ENCODE measurements around the gene RNASE9. TPM values are rescaled to one million over a fixed set of nuclear protein-coding genes. Genes with fewer than 3 reads are reported as not detected.
"Not testable (repeated sequence)": the region's sequence is repeated elsewhere in the genome, so short reads cannot be mapped to it uniquely, and the experiment has no call there.

RNASE9 gene
- polyA plus RNA-seq, 3 donors = not detected

DNA sequence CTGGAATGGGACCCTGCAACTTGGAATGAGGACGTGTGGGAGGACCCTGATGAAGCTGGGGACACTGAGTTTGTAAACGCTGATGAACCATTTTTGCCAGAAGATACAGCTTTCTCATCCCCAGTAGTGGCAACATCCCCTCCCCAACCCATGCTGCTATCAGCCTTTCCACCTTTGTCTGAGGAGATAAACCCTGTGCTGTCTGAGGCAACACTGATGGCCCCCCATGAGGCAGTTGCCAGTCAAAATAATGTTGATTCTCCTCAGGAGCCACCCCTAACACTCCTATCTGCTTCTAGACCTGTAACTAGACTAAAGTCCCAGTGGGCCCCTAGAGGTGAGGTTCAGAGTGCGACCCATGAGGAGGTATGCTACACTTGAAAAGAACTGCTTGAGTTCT is 7.5 kb upstream of the RNASE9 start:
- 80% methylated on average over 1 of the region's 3 CpGs for WGBS (ENCODE audit: insufficient coverage)
- H3K79me2 ChIP-seq (ENCODE audit: insufficient read depth, low read length) = no peaks in the 10 kb centered on the region
- no peak for DNase-seq
- H3K4me3 ChIP-seq (replicated peaks in 1 of 3; ENCODE audit: low read depth in 2 of 3, low read length in 3 of 3) = no peak overlapping the region
- peaks cover 0 to 2% (median 0%) of the 10 kb centered on the region in 3 donors for H3K27me3 Mint-ChIP-seq (ENCODE audit: low read depth in 3 of 3)
- no peaks in the 10 kb centered on the region for H3K27me3 ChIP-seq (ENCODE audit: control insufficient read depth in 2 of 2, insufficient read depth in 2 of 2, low read length in 2 of 2)
- no peak overlapping the region for H3K4me2 ChIP-seq (replicated peaks; ENCODE audit: extremely low read depth, low read length, poor library complexity, severe bottlenecking)
- no peaks in the 10 kb centered on the region for H4K20me1 ChIP-seq (ENCODE audit: insufficient read depth, low read length)
- H2AFZ ChIP-seq (ENCODE audit: insufficient read depth, low read depth, low read length, poor library complexity, severe bottlenecking) = no peak overlapping the region
- H3K27ac ChIP-seq (ENCODE audit: low read depth in 1 of 2, low read length in 2 of 2) = no peak overlapping the region
- no peaks in the 10 kb centered on the region for H3K36me3 Mint-ChIP-seq
- peaks cover 7% of the 10 kb centered on the region for H3K4me1 Mint-ChIP-seq
- intact Hi-C loops (cut with micrococcal nuclease) = no loop called here
- peaks cover 12 to 16% of the 10 kb centered on the region in 2 donors for H3K9me3 ChIP-seq (replicated peaks in 1 of 2; ENCODE audit: control insufficient read depth in 1 of 2, insufficient read depth in 1 of 2, low read length in 2 of 2)
- no peak for TF ChIP-seq CTCF (IDR thresholded peaks at IDR 0.05)
- H3K4me3 Mint-ChIP-seq = no peak overlapping the region
- peaks cover 8 to 23% (median 19%) of the 10 kb centered on the region in 7 donors for H3K9me3 Mint-ChIP-seq
- no peaks in the 10 kb centered on the region for H3K4me1 ChIP-seq (ENCODE audit: control insufficient read depth in 1 of 2, insufficient read depth in 2 of 2, low read length in 2 of 2)
- H3K27ac Mint-ChIP-seq = no peak overlapping the region
- no peaks in the 10 kb centered on the region for H3K36me3 ChIP-seq (replicated peaks in 1 of 2; ENCODE audit: control insufficient read depth in 1 of 2, insufficient read depth in 2 of 2, low read length in 2 of 2)
- no peak overlapping the region for H3K9ac ChIP-seq (ENCODE audit: insufficient read depth, low read length, poor library complexity, severe bottlenecking)

- H3K4me1 Mint-ChIP-seq; H3K79me2 ChIP-seq (ENCODE audit: insufficient read depth, low read length); H3K27me3 ChIP-seq (ENCODE audit: control insufficient read depth in 2 of 2, insufficient read depth in 2 of 2, low read length in 2 of 2); H3K4me3 ChIP-seq (replicated peaks in 1 of 3; ENCODE audit: low read depth in 2 of 3, low read length in 3 of 3); H3K36me3 Mint-ChIP-seq; intact Hi-C loops (cut with micrococcal nuclease); H3K4me3 Mint-ChIP-seq; H3K27me3 Mint-ChIP-seq (ENCODE audit: low read depth in 3 of 3); H3K4me2 ChIP-seq (replicated peaks; ENCODE audit: extremely low read depth, low read length, poor library complexity, severe bottlenecking); H3K4me1 ChIP-seq (ENCODE audit: control insufficient read depth in 1 of 2, insufficient read depth in 2 of 2, low read length in 2 of 2); DNase-seq; H3K27ac Mint-ChIP-seq; H2AFZ ChIP-seq (ENCODE audit: insufficient read depth, low read depth, low read length, poor library complexity, severe bottlenecking); H4K20me1 ChIP-seq (ENCODE audit: insufficient read depth, low read length); H3K36me3 ChIP-seq (replicated peaks in 1 of 2; ENCODE audit: control insufficient read depth in 1 of 2, insufficient read depth in 2 of 2, low read length in 2 of 2); H3K27ac ChIP-seq (ENCODE audit: low read depth in 1 of 2, low read length in 2 of 2); H3K9ac ChIP-seq (ENCODE audit: insufficient read depth, low read length, poor library complexity, severe bottlenecking): not testable (repeated sequence)
- H3K9me3 ChIP-seq (replicated peaks in 1 of 2; ENCODE audit: control insufficient read depth in 1 of 2, insufficient read depth in 1 of 2, low read length in 2 of 2) = peaks cover 12 to 16% of the 10 kb centered on the region in 2 donors
- WGBS (ENCODE audit: insufficient coverage) = 86% methylated on average over 1 of the region's 1 CpG
- peaks cover 8 to 21% (median 19%) of the 10 kb centered on the region in 7 donors for H3K9me3 Mint-ChIP-seq
These were observed 6.4 kb upstream of the RNASE9 start for GRCh38 chr14:20567199-20567598.
